GM21619 (cell line): Measurements from ENCODE around the gene CAV1.
"Not testable (repeated sequence)": the region's sequence is repeated elsewhere in the genome, so short reads cannot be mapped to it uniquely, and the experiment has no call there.

Experiments used
- ATAC-seq: cut with Tn5 transposase; IDR thresholded peaks from one replicate; pipeline ENCODE4 v1.9.1; 2021; ENCODE audit not compliant: unreplicated experiment

CAV1 gene

GRCh38 chr7:116524609-116525297 is at the start of gene CAV1:
CAV1 (plus strand) TSS chr7:116525036; CDS start chr7:116525063, 27 bp downstream.
- ATAC-seq, result no peak

GRCh38 chr7:116477625-116478024 is 47.2 kb upstream of the CAV1 start:
- ATAC-seq, result no peak

GRCh38 chr7:116478834-116479233 is 46.0 kb upstream of the CAV1 start:
- no peak for ATAC-seq

GRCh38 chr7:116483271-116483942 is 41.4 kb upstream of the CAV1 start:
- no peak for ATAC-seq

GRCh38 chr7:116484389-116484788 is 40.4 kb upstream of the CAV1 start:
- not testable (repeated sequence) for ATAC-seq

- no peak for ATAC-seq
Measured at GRCh38 chr7:116487907-116488521, 36.8 kb upstream of the CAV1 start.

GRCh38 chr7:116490351-116490750 is 34.5 kb upstream of the CAV1 start:
- ATAC-seq, result no peak

- ATAC-seq, result no peak
Measured at GRCh38 chr7:116491887-116492653, 32.8 kb upstream of the CAV1 start.

- ATAC-seq, result no peak
Measured at GRCh38 chr7:116492654-116493109, 32.2 kb upstream of the CAV1 start.

- no peak for ATAC-seq
Measured at GRCh38 chr7:116493449-116493848, 31.4 kb upstream of the CAV1 start.

- ATAC-seq, result no peak
Measured at GRCh38 chr7:116494472-116494871, 30.4 kb upstream of the CAV1 start.

GRCh38 chr7:116495736-116496135 is 29.1 kb upstream of the CAV1 start:
- ATAC-seq, result no peak

- no peak for ATAC-seq
Measured at GRCh38 chr7:116496653-116497052, 28.2 kb upstream of the CAV1 start.

- no peak for ATAC-seq
Measured at GRCh38 chr7:116497708-116498107, 27.1 kb upstream of the CAV1 start.

- no peak for ATAC-seq
Measured at GRCh38 chr7:116499168-116500077, 25.4 kb upstream of the CAV1 start, which contains the start of gene CAV2. CAV2 (plus strand) TSS chr7:116499738; CDS start chr7:116499782, 44 bp downstream.

- ATAC-seq, result no peak
Measured at GRCh38 chr7:116500078-116500853, 24.6 kb upstream of the CAV1 start.

- ATAC-seq, result no peak
Measured at GRCh38 chr7:116501425-116502167, 23.2 kb upstream of the CAV1 start.

- no peak for ATAC-seq
Measured at GRCh38 chr7:116502201-116503096, 22.4 kb upstream of the CAV1 start.
